T-helper 2 cell treated with Interferon-gamma antibody and Interleukin-4, amounts not matched to agents 5 μg/mL and 100 μg/mL, for 36 hours (primary cell): ENCODE measurements around the gene INTS15.

Experiments used
- DNase-seq: peaks from one replicate; pipeline ENCODE4 v3.0.0; 2021; ENCODE audit warnings: low spot score
- H3K27ac Mint-ChIP-seq: one replicate; pipeline ENCODE4 v1.8.0; 2021; ENCODE audit warnings: mild to moderate bottlenecking, mixed read lengths
- H3K27me3 Mint-ChIP-seq: one replicate; pipeline ENCODE4 v1.8.0; 2021; ENCODE audit warnings: low read depth, mixed read lengths
- H3K36me3 Mint-ChIP-seq: one replicate; pipeline ENCODE4 v1.8.0; 2021; ENCODE audit warnings: low read depth, mixed read lengths
- H3K4me1 Mint-ChIP-seq: one replicate; pipeline ENCODE4 v1.8.0; 2021; ENCODE audit warnings: low read depth, mixed read lengths
- H3K4me3 Mint-ChIP-seq: one replicate; pipeline ENCODE4 v1.8.0; 2022; ENCODE audit warnings: mild to moderate bottlenecking, moderate library complexity, mixed read lengths
- H3K9me3 Mint-ChIP-seq: one replicate; pipeline ENCODE4 v1.8.0; 2021; ENCODE audit warnings: mixed read lengths

The INTS15 gene

DNA sequence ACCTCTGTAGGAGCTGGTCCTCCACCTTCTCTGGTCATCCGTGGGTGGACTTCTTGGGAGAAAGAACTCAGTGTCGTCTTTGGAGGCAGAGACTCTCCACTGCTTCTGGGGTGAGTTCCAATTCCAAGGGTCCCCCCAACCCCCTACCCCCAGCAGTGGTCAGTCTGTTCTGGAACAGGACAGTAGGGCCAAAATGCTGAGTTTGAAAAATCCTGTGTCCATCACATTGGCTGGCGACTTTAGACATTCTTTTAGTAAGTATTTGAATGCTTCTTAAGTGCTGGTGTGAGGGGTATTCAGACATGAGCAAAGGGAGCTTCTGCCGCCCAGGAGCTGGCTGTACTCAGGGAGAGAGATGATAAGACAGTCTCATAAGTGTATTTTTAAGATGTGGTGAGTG lies 49.2 kb downstream of the INTS15 start:
- peak overlapping the region; percentile 89 for H3K4me3 Mint-ChIP-seq
- H3K4me1 Mint-ChIP-seq: peaks cover 18% of the 10 kb centered on the region
- no peak for DNase-seq
- H3K36me3 Mint-ChIP-seq: peaks cover 37% of the 10 kb centered on the region
- peak overlapping the region; percentile 81 for H3K27ac Mint-ChIP-seq
- no peaks in the 10 kb centered on the region for H3K27me3 Mint-ChIP-seq
- H3K9me3 Mint-ChIP-seq: no peaks in the 10 kb centered on the region

GRCh38 chr7:6639627-6640026 lies 49.8 kb downstream of the INTS15 start:
- H3K4me1 Mint-ChIP-seq: peaks cover 18% of the 10 kb centered on the region
- H3K4me3 Mint-ChIP-seq: no peak overlapping the region
- no peaks in the 10 kb centered on the region for H3K9me3 Mint-ChIP-seq
- no peaks in the 10 kb centered on the region for H3K27me3 Mint-ChIP-seq
- DNase-seq: no peak
- H3K27ac Mint-ChIP-seq: no peak overlapping the region
- H3K36me3 Mint-ChIP-seq: peaks cover 42% of the 10 kb centered on the region

DNA sequence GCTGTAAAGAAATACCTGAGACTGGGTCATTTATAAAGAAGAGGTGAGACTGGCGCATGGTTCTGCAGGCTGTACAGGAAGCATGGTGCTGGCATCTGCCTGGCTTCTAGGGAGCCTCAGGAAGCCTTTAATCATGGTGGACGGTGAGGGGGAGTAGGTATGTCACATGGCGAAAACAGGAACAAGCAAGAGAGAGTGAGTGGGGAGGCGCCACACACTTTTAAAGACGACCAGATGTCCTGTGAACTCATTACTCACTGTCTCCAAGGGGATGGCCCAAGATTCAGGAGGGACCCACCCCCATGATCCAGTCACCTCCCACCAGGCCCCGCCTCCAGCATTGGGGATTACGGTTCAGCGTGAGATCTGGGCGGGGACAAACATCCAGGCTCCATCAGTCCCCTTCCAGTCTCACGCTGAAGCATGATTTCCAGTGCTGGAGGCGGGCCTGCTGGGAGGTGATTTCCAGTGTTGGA lies 50.5 kb downstream of the INTS15 start:
- peak; percentile 13 for DNase-seq

GRCh38 chr7:6641305-6642035 lies 51.6 kb downstream of the INTS15 start:
- Mint-ChIP-seq H3K27me3 (no peaks in the 10 kb centered on the region), H3K9me3 (no peaks in the 10 kb centered on the region), H3K4me1 (peaks cover 18% of the 10 kb centered on the region), H3K4me3 (no peak overlapping the region), H3K36me3 (peaks cover 52% of the 10 kb centered on the region), H3K27ac (peak overlapping the region; percentile 69)
- DNase-seq: no peak

More for the DNA sequence above, 50.5 kb downstream of the INTS15 start:
- H3K27me3 Mint-ChIP-seq: no peaks in the 10 kb centered on the region
- peaks cover 46% of the 10 kb centered on the region for H3K36me3 Mint-ChIP-seq
- H3K4me1 Mint-ChIP-seq: peaks cover 18% of the 10 kb centered on the region
- H3K4me3 Mint-ChIP-seq: no peak overlapping the region
- H3K9me3 Mint-ChIP-seq: no peaks in the 10 kb centered on the region
- H3K27ac Mint-ChIP-seq: no peak overlapping the region

DNA sequence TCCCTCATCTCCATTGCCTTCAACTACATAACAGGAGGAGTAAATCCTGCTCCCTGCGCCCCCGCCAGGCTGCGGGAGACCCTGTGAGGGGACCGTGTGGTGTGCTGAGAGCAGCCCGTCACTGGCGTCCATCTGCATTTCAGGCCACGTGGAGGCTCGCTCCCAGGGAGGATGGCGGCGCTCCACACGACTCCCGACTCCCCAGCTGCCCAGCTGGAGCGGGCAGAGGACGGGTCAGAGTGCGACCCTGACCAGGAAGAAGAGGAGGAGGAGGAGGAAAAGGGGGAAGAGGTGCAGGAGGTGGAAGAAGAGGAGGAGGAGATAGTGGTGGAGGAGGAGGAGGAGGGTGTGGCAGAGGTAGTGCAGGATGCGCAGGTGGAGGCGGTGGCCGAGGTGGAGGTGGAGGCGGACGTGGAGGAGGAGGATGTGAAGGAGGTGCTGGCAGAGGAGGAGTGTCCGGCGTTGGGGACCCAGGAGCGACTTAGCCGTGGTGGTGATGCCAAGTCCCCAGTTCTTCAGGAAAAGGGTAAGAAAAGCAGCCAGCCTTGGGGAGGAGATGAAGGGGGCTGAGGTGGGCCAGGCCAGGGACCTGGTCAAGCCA lies 52.5 kb downstream of the INTS15 start:
- H3K36me3 Mint-ChIP-seq: peaks cover 60% of the 10 kb centered on the region
- DNase-seq: no peak
- H3K4me1 Mint-ChIP-seq: peaks cover 18% of the 10 kb centered on the region
- no peak overlapping the region for H3K4me3 Mint-ChIP-seq
- H3K27ac Mint-ChIP-seq: no peak overlapping the region
- no peaks in the 10 kb centered on the region for H3K27me3 Mint-ChIP-seq
- H3K9me3 Mint-ChIP-seq: no peaks in the 10 kb centered on the region

DNA sequence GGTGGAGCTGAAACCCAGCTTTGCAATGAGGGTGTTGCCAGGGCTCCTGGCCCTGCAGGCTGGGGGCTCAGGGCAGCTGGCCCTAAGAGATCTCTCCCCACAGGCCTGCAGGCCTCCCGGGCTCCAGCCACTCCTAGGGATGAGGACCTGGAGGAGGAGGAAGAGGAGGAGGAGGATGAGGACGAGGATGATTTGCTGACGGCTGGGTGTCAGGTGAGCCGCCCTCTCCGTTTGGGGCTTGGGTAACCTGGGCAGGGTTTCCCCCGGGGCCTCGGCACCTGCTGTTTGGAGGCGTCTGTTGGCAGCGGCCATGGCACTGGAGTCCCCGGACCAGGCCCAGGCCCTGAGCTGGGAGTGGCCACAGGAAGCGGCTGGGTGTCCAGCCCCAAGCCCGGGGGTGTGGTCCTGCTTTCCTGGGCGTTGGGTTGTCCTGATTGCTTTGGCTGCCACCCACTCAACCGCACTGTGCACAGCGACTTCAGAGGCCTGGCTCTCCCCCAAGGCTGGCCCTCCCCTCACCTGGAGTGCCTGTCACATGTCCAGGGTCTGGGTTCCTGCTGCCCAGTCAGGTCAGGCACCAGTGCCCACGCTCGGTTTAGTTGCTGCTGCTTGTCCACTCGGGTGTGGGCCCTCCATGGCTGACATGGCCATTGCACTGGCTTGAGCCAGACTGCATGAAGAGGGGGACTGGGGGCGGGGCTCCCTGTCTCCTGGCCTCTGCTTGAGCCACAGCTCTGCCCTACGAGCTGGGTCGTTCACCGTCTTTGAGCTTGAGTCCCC lies 53.2 kb downstream of the INTS15 start:
- peaks cover 61% of the 10 kb centered on the region for H3K36me3 Mint-ChIP-seq

DNA sequence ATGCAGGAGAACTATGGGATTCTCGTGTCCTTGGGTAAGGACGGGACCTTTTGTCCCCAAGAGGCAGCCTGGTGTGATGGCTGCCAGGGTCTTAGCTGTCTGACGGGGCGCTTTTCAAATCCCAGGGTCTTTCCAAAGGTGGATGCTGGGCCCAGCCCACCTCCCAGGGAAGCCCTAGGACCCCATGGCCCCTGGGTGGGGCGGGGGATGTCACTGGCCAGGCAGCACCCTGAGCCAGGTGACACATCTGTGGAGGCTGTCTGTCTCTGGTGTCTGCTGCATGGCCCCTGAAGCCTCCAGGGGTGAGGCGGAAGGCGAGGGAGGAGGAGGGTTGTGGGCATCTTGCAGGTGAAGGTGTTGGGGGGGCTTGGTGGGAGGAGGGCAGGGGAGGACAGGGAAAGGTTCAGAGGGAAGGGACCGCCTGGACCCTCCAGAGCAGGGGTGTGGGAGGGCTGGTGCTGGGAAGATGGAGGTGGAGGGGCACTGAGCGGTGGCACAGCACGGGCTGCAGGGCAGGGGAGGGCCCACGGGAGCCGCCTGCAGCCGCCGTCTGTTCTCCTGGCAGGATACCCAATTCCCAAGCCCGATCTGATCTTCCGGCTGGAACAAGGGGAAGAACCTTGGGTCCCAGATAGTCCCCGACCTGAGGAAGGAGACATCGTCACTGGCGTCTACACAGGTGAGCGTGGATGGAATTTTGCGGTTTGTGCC lies 54.2 kb downstream of the INTS15 start:
- no peaks in the 10 kb centered on the region for H3K9me3 Mint-ChIP-seq
- H3K36me3 Mint-ChIP-seq: peaks cover 61% of the 10 kb centered on the region
- DNase-seq: no peak
- H3K27ac Mint-ChIP-seq: no peak overlapping the region
- no peaks in the 10 kb centered on the region for H3K27me3 Mint-ChIP-seq
- H3K4me1 Mint-ChIP-seq: peaks cover 8% of the 10 kb centered on the region
- H3K4me3 Mint-ChIP-seq: no peak overlapping the region

More for the DNA sequence above, 53.2 kb downstream of the INTS15 start:
- DNase-seq: no peak
- no peaks in the 10 kb centered on the region for H3K27me3 Mint-ChIP-seq
- H3K27ac Mint-ChIP-seq: no peak overlapping the region
- H3K4me3 Mint-ChIP-seq: no peak overlapping the region
- no peaks in the 10 kb centered on the region for H3K9me3 Mint-ChIP-seq
- H3K4me1 Mint-ChIP-seq: peaks cover 15% of the 10 kb centered on the region

- peaks cover 61% of the 10 kb centered on the region for H3K36me3 Mint-ChIP-seq
- H3K27me3 Mint-ChIP-seq: no peaks in the 10 kb centered on the region
- no peaks in the 10 kb centered on the region for H3K9me3 Mint-ChIP-seq
- no peak overlapping the region for H3K27ac Mint-ChIP-seq
- no peak for DNase-seq
- H3K4me3 Mint-ChIP-seq: no peak overlapping the region
- peaks cover 3% of the 10 kb centered on the region for H3K4me1 Mint-ChIP-seq
Measured at GRCh38 chr7:6644728-6645127, 54.9 kb downstream of the INTS15 start.

- H3K4me1 Mint-ChIP-seq: no peaks in the 10 kb centered on the region
- H3K36me3 Mint-ChIP-seq: peaks cover 73% of the 10 kb centered on the region
Measured at GRCh38 chr7:6646465-6646864, 56.6 kb downstream of the INTS15 start.

DNA sequence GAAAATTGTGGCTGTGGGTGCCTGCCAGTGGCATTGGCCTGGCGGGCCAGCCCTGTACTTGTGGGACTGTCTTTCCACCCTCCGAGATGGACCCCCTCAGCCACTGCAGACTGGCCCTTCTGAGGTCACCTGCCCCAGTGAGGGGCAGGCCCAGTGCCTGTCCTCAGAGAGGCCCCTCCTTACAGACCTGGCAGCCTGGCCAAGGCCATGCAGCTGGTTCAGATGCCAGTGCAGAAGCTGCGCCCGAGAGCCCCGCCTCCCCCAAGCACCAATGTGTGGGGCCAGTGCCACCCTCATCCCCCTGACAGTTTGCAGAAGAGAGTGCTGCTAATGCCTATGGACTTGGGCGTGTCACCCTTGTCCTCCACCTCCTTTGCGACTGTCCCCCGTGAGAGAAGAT lies 57.3 kb downstream of the INTS15 start:
- peaks cover 73% of the 10 kb centered on the region for H3K36me3 Mint-ChIP-seq
- H3K4me1 Mint-ChIP-seq: no peaks in the 10 kb centered on the region
- no peak overlapping the region for H3K27ac Mint-ChIP-seq
- no peak for DNase-seq
- no peak overlapping the region for H3K4me3 Mint-ChIP-seq
- H3K9me3 Mint-ChIP-seq: peaks cover 5% of the 10 kb centered on the region
- no peaks in the 10 kb centered on the region for H3K27me3 Mint-ChIP-seq

More at GRCh38 chr7:6646465-6646864, 56.6 kb downstream of the INTS15 start:
- no peak for DNase-seq
- Mint-ChIP-seq H3K27me3 (no peaks in the 10 kb centered on the region), H3K9me3 (peaks cover 5% of the 10 kb centered on the region), H3K4me3 (no peak overlapping the region), H3K27ac (no peak overlapping the region)

DNA sequence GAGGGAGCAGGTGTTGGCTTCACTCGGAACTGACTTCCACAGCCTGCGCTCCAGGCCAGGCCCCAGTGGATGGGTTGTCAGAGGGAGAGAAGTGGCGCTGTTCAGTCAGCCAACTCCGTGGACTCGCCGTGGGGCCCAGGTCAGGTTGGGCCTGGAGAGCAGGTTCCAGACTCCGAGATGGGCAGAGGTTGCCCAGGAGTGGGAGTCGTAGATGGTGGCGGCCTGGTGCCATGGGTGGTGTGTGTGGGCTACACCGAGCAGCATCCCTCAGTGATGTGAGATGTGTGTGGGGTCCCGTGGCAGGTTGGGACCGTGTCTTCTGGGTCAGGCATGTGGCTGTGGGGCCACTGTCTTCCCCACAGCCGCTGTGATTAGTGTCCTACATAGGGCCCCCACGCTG lies 57.7 kb downstream of the INTS15 start:
- no peak for DNase-seq
- Mint-ChIP-seq H3K27ac (no peak overlapping the region), H3K27me3 (no peaks in the 10 kb centered on the region), H3K4me3 (no peak overlapping the region), H3K36me3 (peaks cover 70% of the 10 kb centered on the region), H3K4me1 (no peaks in the 10 kb centered on the region), H3K9me3 (peaks cover 5% of the 10 kb centered on the region)

DNA sequence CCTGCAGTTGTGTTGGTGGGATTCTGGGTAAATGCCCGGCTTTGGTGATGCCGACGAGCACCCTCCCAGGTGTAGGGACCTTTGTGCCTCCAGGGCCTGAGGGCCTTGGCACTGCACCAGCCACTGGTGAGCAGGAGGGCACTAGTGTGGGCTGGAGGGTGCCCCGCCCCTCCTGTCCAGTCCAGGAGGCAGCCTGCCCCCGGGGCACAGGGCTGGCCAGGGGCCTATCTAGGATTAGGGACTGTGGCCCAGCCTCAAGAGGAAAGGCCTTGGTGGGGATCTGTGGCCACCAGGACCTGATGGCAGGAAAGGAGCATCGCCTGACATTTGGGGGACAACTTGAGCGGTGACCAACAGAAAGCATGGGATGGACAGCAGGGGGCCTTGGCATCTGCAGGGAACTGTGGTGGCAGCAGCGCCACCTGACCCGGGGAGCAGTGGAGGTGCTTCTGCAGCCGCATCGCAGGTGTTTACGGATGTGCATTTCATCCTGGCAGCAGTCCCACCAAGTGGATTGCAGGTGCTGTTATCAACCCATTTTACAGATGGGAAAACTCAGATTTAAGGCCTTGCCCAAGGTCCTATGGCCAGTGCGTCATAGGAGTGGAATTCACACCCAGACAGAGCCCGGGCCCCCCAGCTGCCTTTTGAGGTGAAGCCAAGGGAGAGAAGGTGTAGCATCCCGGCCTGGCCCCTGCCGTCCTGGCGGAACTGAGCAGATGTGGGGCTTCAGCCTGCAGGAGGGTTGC lies 58.4 kb downstream of the INTS15 start:
- no peaks in the 10 kb centered on the region for H3K27me3 Mint-ChIP-seq
- H3K27ac Mint-ChIP-seq: no peak overlapping the region
- no peak for DNase-seq
- H3K4me3 Mint-ChIP-seq: no peak overlapping the region
- peaks cover 70% of the 10 kb centered on the region for H3K36me3 Mint-ChIP-seq
- H3K9me3 Mint-ChIP-seq: peaks cover 5% of the 10 kb centered on the region
- no peaks in the 10 kb centered on the region for H3K4me1 Mint-ChIP-seq

DNA sequence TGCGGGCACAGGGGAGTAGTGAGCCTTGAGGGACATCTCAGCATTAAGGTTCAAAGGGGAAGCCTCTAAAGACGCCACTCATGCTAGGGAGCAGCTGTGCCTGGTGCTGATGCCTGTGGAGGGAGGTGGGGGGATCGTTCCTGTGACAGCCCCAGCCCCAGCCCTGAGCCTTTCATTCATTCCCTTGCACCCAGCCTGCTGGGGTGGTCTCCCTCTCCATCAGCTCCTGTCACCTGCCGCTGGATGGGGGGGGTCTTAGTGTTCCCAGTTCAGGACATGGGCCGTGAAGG lies 58.9 kb downstream of the INTS15 start:
- Mint-ChIP-seq H3K9me3 (peaks cover 5% of the 10 kb centered on the region), H3K4me3 (no peak overlapping the region), H3K4me1 (no peaks in the 10 kb centered on the region), H3K27me3 (no peaks in the 10 kb centered on the region), H3K27ac (no peak overlapping the region), H3K36me3 (peaks cover 66% of the 10 kb centered on the region)
- DNase-seq: no peak
